Loucy (cell line): ENCODE data around the gene ATP1A4.

ENCODE experiments used
- H2AFZ ChIP-seq: fragments of 200-600 bp; sonication (generic); 2 replicates; pipeline ENCODE4 v1.6.0; 2016; ENCODE audit warnings: antibody characterized with exemption, mild to moderate bottlenecking, low read length, moderate library complexity
- H3F3A ChIP-seq: fragments of 200-600 bp; 2 replicates; pipeline ENCODE4 v1.6.0; 2016; ENCODE audit warnings: antibody characterized with exemption, low read depth, mild to moderate bottlenecking
- H3K27me3 ChIP-seq: fragments of 200-600 bp; sonication (generic); 2 replicates; pipeline ENCODE4 v1.6.1; 2014; ENCODE audit warnings: low read length, mild to moderate bottlenecking; ENCODE audit not compliant: insufficient read depth, poor library complexity, severe bottlenecking
- H3K36me3 ChIP-seq: fragments of 200-600 bp; sonication (generic); 2 replicates; pipeline ENCODE4 v1.6.1; 2016; ENCODE audit warnings: low read length; ENCODE audit not compliant: insufficient read depth
- H3K4me1 ChIP-seq: fragments of 200-600 bp; sonication (generic); 2 replicates; pipeline ENCODE4 v1.5.1; 2014; ENCODE audit warnings: low read length, mild to moderate bottlenecking; ENCODE audit not compliant: insufficient read depth, poor library complexity, severe bottlenecking
- H3K4me2 ChIP-seq: fragments of 200-600 bp; sonication (generic); 2 replicates; pipeline ENCODE4 v1.6.0; 2014; ENCODE audit warnings: antibody characterized with exemption, low read length, low read depth, mild to moderate bottlenecking; ENCODE audit not compliant: poor library complexity, severe bottlenecking
- H3K4me3 ChIP-seq: fragments of 200-600 bp; sonication (generic); 2 replicates; pipeline ENCODE4 v1.5.1; 2014; ENCODE audit warnings: low read length, mild to moderate bottlenecking, mixed read lengths; ENCODE audit not compliant: poor library complexity, severe bottlenecking
- H3K79me2 ChIP-seq: fragments of 200-600 bp; sonication (generic); 2 replicates; pipeline ENCODE4 v1.6.1; 2014; ENCODE audit warnings: low read length; ENCODE audit not compliant: insufficient read depth
- H3K9ac ChIP-seq: fragments of 200-600 bp; sonication (generic); 2 replicates; pipeline ENCODE4 v1.6.0; 2014; ENCODE audit warnings: mild to moderate bottlenecking, low read depth, low read length, moderate library complexity; ENCODE audit not compliant: poor library complexity, severe bottlenecking
- H3K9me2 ChIP-seq: fragments of 200-600 bp; sonication (generic); replicated peaks from 2 replicates; pipeline ENCODE4 v1.6.1; 2016; ENCODE audit warnings: low read depth, low read length, mixed read lengths
- H3K9me3 ChIP-seq: fragments of 200-600 bp; sonication (generic); 2 replicates; pipeline ENCODE4 v1.6.1; 2014; ENCODE audit warnings: mild to moderate bottlenecking, antibody characterized with exemption, low read length, low read depth; ENCODE audit not compliant: insufficient read depth
- H4K20me1 ChIP-seq: fragments of 200-600 bp; sonication (generic); 2 replicates; pipeline ENCODE4 v1.6.0; 2014; ENCODE audit warnings: antibody characterized with exemption, low read length, mild to moderate bottlenecking; ENCODE audit not compliant: insufficient read depth, poor library complexity, severe bottlenecking
- EZH2phosphoT487 ChIP-seq: fragments of 200-600 bp; IDR thresholded peaks from 2 replicates; pipeline ENCODE4 v1.6.1; 2018; ENCODE audit warnings: antibody characterized with exemption, mild to moderate bottlenecking, moderate library complexity, borderline replicate concordance
- TF ChIP-seq, protein P1 (sequence below): fragments of 200-600 bp; sonication (generic); conservative IDR thresholded peaks from 2 replicates; pipeline ENCODE4 v1.5.1; 2014; ENCODE audit warnings: mild to moderate bottlenecking, antibody characterized with exemption, low read length

ATP1A4 gene

DNA sequence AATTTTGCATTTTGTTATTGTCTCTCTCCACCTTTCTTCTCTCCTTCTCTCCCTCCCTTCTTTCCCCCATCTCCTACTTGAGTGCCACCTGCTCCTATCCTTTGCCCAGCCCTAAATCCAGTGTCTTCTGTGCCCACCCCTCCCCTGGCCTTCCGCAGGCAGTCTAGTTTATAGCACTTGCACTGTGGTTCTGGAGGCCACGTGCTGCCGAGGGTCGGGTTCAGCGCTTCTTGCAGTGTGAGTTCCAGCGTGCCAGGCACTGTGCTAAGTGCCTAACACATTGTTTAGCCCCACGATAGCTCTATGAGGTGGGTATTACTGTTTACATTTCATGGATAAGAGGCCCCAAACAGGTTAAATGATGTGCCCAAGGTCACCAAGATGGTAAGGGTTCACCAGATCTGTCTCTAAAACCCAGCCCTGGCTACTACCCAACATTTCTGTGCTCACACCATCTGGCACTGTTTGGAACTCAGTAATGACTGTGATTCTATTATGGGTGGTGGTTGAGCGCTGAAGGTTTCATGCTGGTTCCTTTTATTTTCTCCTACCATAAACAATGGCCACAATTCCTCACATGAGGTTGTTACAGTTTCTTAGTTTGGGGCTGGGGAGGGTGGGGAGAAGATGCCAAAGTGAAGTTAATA, 14.1 kb upstream of the ATP1A4 start:
- no peak overlapping the region for H3K9ac ChIP-seq
- no peaks in the 10 kb centered on the region for H3K79me2 ChIP-seq
- TF ChIP-seq, protein P1, sequence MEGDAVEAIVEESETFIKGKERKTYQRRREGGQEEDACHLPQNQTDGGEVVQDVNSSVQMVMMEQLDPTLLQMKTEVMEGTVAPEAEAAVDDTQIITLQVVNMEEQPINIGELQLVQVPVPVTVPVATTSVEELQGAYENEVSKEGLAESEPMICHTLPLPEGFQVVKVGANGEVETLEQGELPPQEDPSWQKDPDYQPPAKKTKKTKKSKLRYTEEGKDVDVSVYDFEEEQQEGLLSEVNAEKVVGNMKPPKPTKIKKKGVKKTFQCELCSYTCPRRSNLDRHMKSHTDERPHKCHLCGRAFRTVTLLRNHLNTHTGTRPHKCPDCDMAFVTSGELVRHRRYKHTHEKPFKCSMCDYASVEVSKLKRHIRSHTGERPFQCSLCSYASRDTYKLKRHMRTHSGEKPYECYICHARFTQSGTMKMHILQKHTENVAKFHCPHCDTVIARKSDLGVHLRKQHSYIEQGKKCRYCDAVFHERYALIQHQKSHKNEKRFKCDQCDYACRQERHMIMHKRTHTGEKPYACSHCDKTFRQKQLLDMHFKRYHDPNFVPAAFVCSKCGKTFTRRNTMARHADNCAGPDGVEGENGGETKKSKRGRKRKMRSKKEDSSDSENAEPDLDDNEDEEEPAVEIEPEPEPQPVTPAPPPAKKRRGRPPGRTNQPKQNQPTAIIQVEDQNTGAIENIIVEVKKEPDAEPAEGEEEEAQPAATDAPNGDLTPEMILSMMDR: no peak
- no peak for TF ChIP-seq EZH2phosphoT487
- no peaks in the 10 kb centered on the region for H4K20me1 ChIP-seq
- no peaks in the 10 kb centered on the region for H3K27me3 ChIP-seq
- H3K4me2 ChIP-seq: no peak overlapping the region
- H3K4me3 ChIP-seq: no peak overlapping the region
- no peaks in the 10 kb centered on the region for H3F3A ChIP-seq
- H3K9me3 ChIP-seq: no peaks in the 10 kb centered on the region
- H3K4me1 ChIP-seq: no peaks in the 10 kb centered on the region
- H3K36me3 ChIP-seq: no peaks in the 10 kb centered on the region
- no peak overlapping the region for H2AFZ ChIP-seq
- H3K9me2 ChIP-seq: no peaks in the 10 kb centered on the region

DNA sequence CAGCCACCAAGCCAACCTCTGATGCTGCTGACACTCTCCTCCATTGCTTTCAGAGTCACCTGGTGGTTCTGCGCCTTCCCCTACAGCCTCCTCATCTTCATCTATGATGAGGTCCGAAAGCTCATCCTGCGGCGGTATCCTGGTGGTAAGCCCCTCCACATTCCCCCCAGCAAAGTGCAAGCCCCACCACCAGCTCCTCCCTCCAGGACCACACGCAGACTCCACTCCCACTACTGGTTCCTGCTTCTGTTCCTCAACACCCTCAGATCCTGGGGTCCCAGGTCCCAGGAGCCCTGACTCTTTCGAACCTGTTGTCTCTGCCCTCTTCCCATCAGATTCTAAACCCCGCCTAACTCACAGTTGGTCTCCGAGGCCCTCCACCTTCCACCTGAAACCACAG, 11.6 kb upstream of the ATP1A4 start:
- no peaks in the 10 kb centered on the region for H3K36me3 ChIP-seq

DNA sequence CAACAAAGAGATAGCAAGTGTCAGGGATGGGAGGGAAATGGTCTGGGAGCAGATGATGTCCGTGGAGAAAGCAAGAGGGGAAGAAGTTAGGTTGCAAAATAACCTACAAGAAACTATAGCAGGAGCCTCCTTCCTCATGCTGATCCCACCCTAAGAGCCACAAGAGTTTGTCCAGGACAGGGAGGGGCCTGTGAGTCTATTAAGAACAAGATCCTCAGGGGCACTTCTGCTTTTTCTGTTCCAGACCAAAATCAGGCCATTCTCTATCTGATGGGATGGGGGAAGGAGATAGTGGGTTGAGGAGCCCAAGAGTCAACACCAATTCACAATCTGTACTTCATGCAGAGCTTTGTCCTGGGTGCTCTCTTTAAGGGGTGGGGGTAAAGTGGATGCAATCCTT, 7.7 kb upstream of the ATP1A4 start:
- Histone ChIP-seq H4K20me1 (no peaks in the 10 kb centered on the region), H3K36me3 (no peaks in the 10 kb centered on the region), H3K27me3 (no peaks in the 10 kb centered on the region), H3K9ac (no peak overlapping the region), H3K4me2 (no peak overlapping the region), H3K9me3 (no peaks in the 10 kb centered on the region), H3K9me2 (no peaks in the 10 kb centered on the region), H3K79me2 (no peaks in the 10 kb centered on the region), H2AFZ (no peak overlapping the region), H3K4me3 (no peak overlapping the region), H3F3A (no peaks in the 10 kb centered on the region), H3K4me1 (no peaks in the 10 kb centered on the region)
- TF ChIP-seq, protein P1: no peak
- no peak for TF ChIP-seq EZH2phosphoT487

More for the DNA sequence above, 11.6 kb upstream of the ATP1A4 start:
- no peaks in the 10 kb centered on the region for H3K27me3 ChIP-seq
- H3K4me1 ChIP-seq: no peaks in the 10 kb centered on the region
- no peaks in the 10 kb centered on the region for H3K9me3 ChIP-seq
- no peak overlapping the region for H3K9ac ChIP-seq
- no peak overlapping the region for H3K4me3 ChIP-seq
- no peaks in the 10 kb centered on the region for H3K79me2 ChIP-seq
- H3K4me2 ChIP-seq: no peak overlapping the region
- H3F3A ChIP-seq: no peaks in the 10 kb centered on the region
- H4K20me1 ChIP-seq: no peaks in the 10 kb centered on the region
- H2AFZ ChIP-seq: no peak overlapping the region
- TF ChIP-seq, protein P1: no peak
- no peak for TF ChIP-seq EZH2phosphoT487
- no peaks in the 10 kb centered on the region for H3K9me2 ChIP-seq
